Myometrial cell (primary cell): ENCODE measurements around the gene RMC1. TPM values are rescaled to one million over a fixed set of nuclear protein-coding genes. Genes with fewer than 3 reads are reported as not detected.

Experiments used
- total RNA-seq: library from RNA; depleted of rRNA; stranded (reverse); fragments of >200 nt; gene quantifications from 2 replicates; pipeline ENCODE4 v1.2.3, GENCODE V29; 2015

Gene RMC1
- 17.3 and 25.3 TPM in 2 replicates for total RNA-seq

GRCh38 chr18:23503038-23503962 lies at the start of gene RMC1:
Gene RMC1 (plus strand): TSS chr18:23503511. CDS start chr18:23503619, 108 bp downstream.

Other genes with a start within 250 kb of the RMC1 start
- 48.4 and 77.3 TPM in 2 replicates for gene RIOK3, start 50.2 kb upstream of the RMC1 start, total RNA-seq
- 28.3 and 53.5 TPM in 2 replicates for gene NPC1, start 83.0 kb downstream of the RMC1 start, total RNA-seq
- 0.86 and 2.3 TPM in 2 replicates for gene ANKRD29, start 159.4 kb downstream of the RMC1 start, total RNA-seq
- gene LAMA3, start 185.9 kb downstream of the RMC1 start, total RNA-seq, result 1.4 and 2.0 TPM in 2 replicates